DOHH2 (cell line): ENCODE data around the gene SPART.

ENCODE experiments used
- H3F3A ChIP-seq: fragments of 200-600 bp; sonication (generic), shearing (Covaris generic); 2 replicates; pipeline ENCODE4 v1.6.0; 2016; ENCODE audit warnings: antibody characterized with exemption, mild to moderate bottlenecking; ENCODE audit not compliant: control insufficient read depth, insufficient read depth
- H3K27ac ChIP-seq: fragments of 200-600 bp; sonication (generic); 2 replicates; pipeline ENCODE4 v1.5.1; 2014; ENCODE audit warnings: low read depth, mild to moderate bottlenecking, low read length, moderate library complexity
- H3K27me3 ChIP-seq: fragments of 200-600 bp; sonication (generic); 2 replicates; pipeline ENCODE4 v1.6.1; 2014; ENCODE audit warnings: mild to moderate bottlenecking, low read length, mixed read lengths; ENCODE audit not compliant: control insufficient read depth
- H3K36me3 ChIP-seq: fragments of 200-600 bp; sonication (generic); 2 replicates; pipeline ENCODE4 v1.6.1; 2014; ENCODE audit warnings: mild to moderate bottlenecking, low read length, moderate library complexity, mixed read lengths; ENCODE audit not compliant: control insufficient read depth
- H3K4me1 ChIP-seq: fragments of 200-600 bp; sonication (generic); 2 replicates; pipeline ENCODE4 v1.6.1; 2014; ENCODE audit warnings: mild to moderate bottlenecking, low read length, mixed read lengths; ENCODE audit not compliant: control insufficient read depth
- H3K4me2 ChIP-seq: fragments of 200-600 bp; sonication (generic); 2 replicates; pipeline ENCODE4 v1.6.0; 2014; ENCODE audit warnings: mild to moderate bottlenecking, low read length, moderate library complexity
- H3K4me3 ChIP-seq: fragments of 200-600 bp; sonication (generic); 2 replicates; pipeline ENCODE4 v1.5.1; 2014; ENCODE audit warnings: mild to moderate bottlenecking, low read length, mixed read lengths
- H3K79me2 ChIP-seq: fragments of 200-600 bp; sonication (generic); 2 replicates; pipeline ENCODE4 v1.6.1; 2014; ENCODE audit warnings: mild to moderate bottlenecking, low read length, mixed read lengths; ENCODE audit not compliant: control insufficient read depth
- H3K9me2 ChIP-seq: fragments of 200-600 bp; sonication (generic); replicated peaks from 2 replicates; pipeline ENCODE4 v1.6.1; 2014; ENCODE audit warnings: mild to moderate bottlenecking, low read length, mixed read lengths; ENCODE audit not compliant: control insufficient read depth
- H3K9me3 ChIP-seq: fragments of 200-600 bp; sonication (generic); 2 replicates; pipeline ENCODE4 v1.6.1; 2014; ENCODE audit warnings: antibody characterized with exemption, low read length, mixed read lengths; ENCODE audit not compliant: control insufficient read depth, insufficient read depth
- H4K20me1 ChIP-seq: fragments of 200-600 bp; sonication (generic); 2 replicates; pipeline ENCODE4 v1.6.0; 2014; ENCODE audit warnings: low read depth, mild to moderate bottlenecking, antibody characterized with exemption, low read length, moderate library complexity; ENCODE audit not compliant: control insufficient read depth, insufficient read depth
- EZH2phosphoT487 ChIP-seq: fragments of 200-600 bp; sonication (generic); IDR thresholded peaks from 2 replicates; pipeline ENCODE4 v1.6.1; 2017; ENCODE audit warnings: borderline replicate concordance, mild to moderate bottlenecking, antibody characterized with exemption, low read length, moderate library complexity, mixed read lengths
- TF ChIP-seq, protein P1 (sequence below): fragments of 200-600 bp; sonication (generic); IDR thresholded peaks from one replicate; pipeline ENCODE4 v1.5.1; 2014; ENCODE audit warnings: antibody characterized with exemption, mild to moderate bottlenecking, low read depth, low read length; ENCODE audit not compliant: poor library complexity, severe bottlenecking

Gene SPART

GRCh38 chr13:36371185-36371584 is 25.0 kb upstream of the SPART start:
- Histone ChIP-seq H3K9me2 (no peaks in the 10 kb centered on the region), H3K27me3 (no peaks in the 10 kb centered on the region), H3K27ac (no peak overlapping the region), H3K9me3 (no peaks in the 10 kb centered on the region), H3K4me3 (no peak overlapping the region), H3F3A (no peaks in the 10 kb centered on the region), H3K4me2 (no peak overlapping the region), H3K4me1 (no peaks in the 10 kb centered on the region), H4K20me1 (no peaks in the 10 kb centered on the region), H3K36me3 (no peaks in the 10 kb centered on the region), H3K79me2 (no peaks in the 10 kb centered on the region)
- no peak for TF ChIP-seq EZH2phosphoT487
- TF ChIP-seq, protein P1, sequence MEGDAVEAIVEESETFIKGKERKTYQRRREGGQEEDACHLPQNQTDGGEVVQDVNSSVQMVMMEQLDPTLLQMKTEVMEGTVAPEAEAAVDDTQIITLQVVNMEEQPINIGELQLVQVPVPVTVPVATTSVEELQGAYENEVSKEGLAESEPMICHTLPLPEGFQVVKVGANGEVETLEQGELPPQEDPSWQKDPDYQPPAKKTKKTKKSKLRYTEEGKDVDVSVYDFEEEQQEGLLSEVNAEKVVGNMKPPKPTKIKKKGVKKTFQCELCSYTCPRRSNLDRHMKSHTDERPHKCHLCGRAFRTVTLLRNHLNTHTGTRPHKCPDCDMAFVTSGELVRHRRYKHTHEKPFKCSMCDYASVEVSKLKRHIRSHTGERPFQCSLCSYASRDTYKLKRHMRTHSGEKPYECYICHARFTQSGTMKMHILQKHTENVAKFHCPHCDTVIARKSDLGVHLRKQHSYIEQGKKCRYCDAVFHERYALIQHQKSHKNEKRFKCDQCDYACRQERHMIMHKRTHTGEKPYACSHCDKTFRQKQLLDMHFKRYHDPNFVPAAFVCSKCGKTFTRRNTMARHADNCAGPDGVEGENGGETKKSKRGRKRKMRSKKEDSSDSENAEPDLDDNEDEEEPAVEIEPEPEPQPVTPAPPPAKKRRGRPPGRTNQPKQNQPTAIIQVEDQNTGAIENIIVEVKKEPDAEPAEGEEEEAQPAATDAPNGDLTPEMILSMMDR: no peak

- H3K4me2 ChIP-seq: no peak overlapping the region
- H3K4me1 ChIP-seq: no peaks in the 10 kb centered on the region
- H3K36me3 ChIP-seq: no peaks in the 10 kb centered on the region
- H3K27ac ChIP-seq: no peak overlapping the region
- no peaks in the 10 kb centered on the region for H3K9me2 ChIP-seq
- H4K20me1 ChIP-seq: no peaks in the 10 kb centered on the region
- no peaks in the 10 kb centered on the region for H3K79me2 ChIP-seq
- H3K9me3 ChIP-seq: no peaks in the 10 kb centered on the region
- H3K27me3 ChIP-seq: no peaks in the 10 kb centered on the region
- TF ChIP-seq, protein P1: no peak
- no peak for TF ChIP-seq EZH2phosphoT487
- no peaks in the 10 kb centered on the region for H3F3A ChIP-seq
- no peak overlapping the region for H3K4me3 ChIP-seq
These were observed 23.9 kb upstream of the SPART start for GRCh38 chr13:36370108-36370429.

GRCh38 chr13:36369268-36370107 is 23.3 kb upstream of the SPART start:
- Histone ChIP-seq H3K27ac (no peak overlapping the region), H3K4me3 (no peak overlapping the region), H4K20me1 (no peaks in the 10 kb centered on the region), H3K27me3 (no peaks in the 10 kb centered on the region), H3F3A (no peaks in the 10 kb centered on the region), H3K9me3 (no peaks in the 10 kb centered on the region), H3K36me3 (no peaks in the 10 kb centered on the region), H3K79me2 (no peaks in the 10 kb centered on the region), H3K4me1 (no peaks in the 10 kb centered on the region), H3K9me2 (no peaks in the 10 kb centered on the region), H3K4me2 (no peak overlapping the region)
- TF ChIP-seq, protein P1: no peak
- no peak for TF ChIP-seq EZH2phosphoT487
